ENCODE measurements around the gene MLEC.

DNA sequence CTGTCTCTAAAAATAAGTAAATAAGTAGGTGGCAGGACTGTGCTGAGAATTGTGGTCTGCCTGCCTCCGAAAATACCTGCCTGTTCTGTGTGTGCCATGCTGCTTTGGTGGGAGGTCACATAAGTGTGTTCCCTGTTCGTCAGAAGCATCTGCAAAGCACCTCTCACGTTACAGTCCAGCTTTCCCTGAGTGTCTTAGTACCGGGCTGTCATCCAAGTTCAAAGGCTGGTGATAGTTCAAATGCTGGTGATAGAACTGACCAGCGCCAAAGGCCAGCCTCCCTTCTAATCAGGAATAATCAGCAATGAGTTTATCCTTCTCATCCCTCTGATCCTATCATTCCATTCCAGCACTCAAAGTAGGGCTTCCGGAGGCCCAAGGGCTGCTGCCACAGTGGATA, 40.9 kb upstream of the MLEC start:
- TF ChIP-seq POLR2A (IDR thresholded peaks at IDR 0.05): no peak
- TF ChIP-seq, protein P1, sequence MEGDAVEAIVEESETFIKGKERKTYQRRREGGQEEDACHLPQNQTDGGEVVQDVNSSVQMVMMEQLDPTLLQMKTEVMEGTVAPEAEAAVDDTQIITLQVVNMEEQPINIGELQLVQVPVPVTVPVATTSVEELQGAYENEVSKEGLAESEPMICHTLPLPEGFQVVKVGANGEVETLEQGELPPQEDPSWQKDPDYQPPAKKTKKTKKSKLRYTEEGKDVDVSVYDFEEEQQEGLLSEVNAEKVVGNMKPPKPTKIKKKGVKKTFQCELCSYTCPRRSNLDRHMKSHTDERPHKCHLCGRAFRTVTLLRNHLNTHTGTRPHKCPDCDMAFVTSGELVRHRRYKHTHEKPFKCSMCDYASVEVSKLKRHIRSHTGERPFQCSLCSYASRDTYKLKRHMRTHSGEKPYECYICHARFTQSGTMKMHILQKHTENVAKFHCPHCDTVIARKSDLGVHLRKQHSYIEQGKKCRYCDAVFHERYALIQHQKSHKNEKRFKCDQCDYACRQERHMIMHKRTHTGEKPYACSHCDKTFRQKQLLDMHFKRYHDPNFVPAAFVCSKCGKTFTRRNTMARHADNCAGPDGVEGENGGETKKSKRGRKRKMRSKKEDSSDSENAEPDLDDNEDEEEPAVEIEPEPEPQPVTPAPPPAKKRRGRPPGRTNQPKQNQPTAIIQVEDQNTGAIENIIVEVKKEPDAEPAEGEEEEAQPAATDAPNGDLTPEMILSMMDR (IDR thresholded peaks at IDR 0.05 in 4 of 5, conservative IDR thresholded peaks at IDR 0.05 in 1 of 5): no peak
